ENCODE measurements around the gene DRC1.
"Not testable (repeated sequence)": the region's sequence is repeated elsewhere in the genome, so short reads cannot be mapped to it uniquely, and the experiment has no call there.

The DRC1 gene

GRCh38 chr2:26401739-26402541, at the start of gene DRC1:
TSS of gene DRC1 (plus strand) at chr2:26401920. CDS start at chr2:26401990, 70 bp downstream.
- DNase-seq: no peak

- no peak for DNase-seq
These were observed 48.8 kb upstream of the DRC1 start for GRCh38 chr2:26352892-26353291.

GRCh38 chr2:26354469-26354868, 47.3 kb upstream of the DRC1 start:
- DNase-seq: not testable (repeated sequence)

- DNase-seq: no peak
These were observed 46.4 kb upstream of the DRC1 start for GRCh38 chr2:26355038-26355995.

GRCh38 chr2:26356111-26356510, 45.6 kb upstream of the DRC1 start:
- no peak for DNase-seq

- no peak for DNase-seq
These were observed 44.9 kb upstream of the DRC1 start for GRCh38 chr2:26356771-26357170.

- DNase-seq: no peak
These were observed 41.7 kb upstream of the DRC1 start for GRCh38 chr2:26359886-26360473.

GRCh38 chr2:26363323-26363722, 38.4 kb upstream of the DRC1 start:
- no peak for DNase-seq

- DNase-seq: no peak
These were observed 37.8 kb upstream of the DRC1 start for GRCh38 chr2:26363958-26364357.

GRCh38 chr2:26364669-26365068, 37.1 kb upstream of the DRC1 start:
- no peak for DNase-seq

GRCh38 chr2:26366957-26367356, 34.8 kb upstream of the DRC1 start:
- no peak for DNase-seq

GRCh38 chr2:26369664-26370063, 32.1 kb upstream of the DRC1 start:
- DNase-seq: not testable (repeated sequence)

- not testable (repeated sequence) for DNase-seq
These were observed 30.8 kb upstream of the DRC1 start for GRCh38 chr2:26370909-26371308.

- no peak for DNase-seq
These were observed 24.9 kb upstream of the DRC1 start for GRCh38 chr2:26376799-26377198.

- DNase-seq: no peak
These were observed 21.4 kb upstream of the DRC1 start for GRCh38 chr2:26380281-26380680.

- no peak for DNase-seq
These were observed 19.2 kb upstream of the DRC1 start for GRCh38 chr2:26382564-26382963.

GRCh38 chr2:26384183-26384582, 17.5 kb upstream of the DRC1 start:
- DNase-seq: no peak

- DNase-seq: no peak
These were observed 17.1 kb upstream of the DRC1 start for GRCh38 chr2:26384597-26384996.

GRCh38 chr2:26387189-26387588, 14.5 kb upstream of the DRC1 start:
- no peak for DNase-seq

GRCh38 chr2:26394694-26395093, 7.0 kb upstream of the DRC1 start:
- no peak for DNase-seq

GRCh38 chr2:26395394-26395793, 6.3 kb upstream of the DRC1 start:
- no peak for DNase-seq

- DNase-seq: no peak
These were observed 4.9 kb upstream of the DRC1 start for GRCh38 chr2:26396734-26397298.

GRCh38 chr2:26399771-26400376, 1.8 kb upstream of the DRC1 start:
- no peak for DNase-seq
